Hypothalamus (tissue), 51 donors: ENCODE results near the gene TSHZ2.

ENCODE experiments used
- DNase-seq, 51 donors: peaks; one replicate each; lab custom pipeline; 2025; lab: John Stamatoyannopoulos, UW

Gene TSHZ2

GRCh38 chr20:52994184-52994970 lies 22.2 kb downstream of the TSHZ2 start:
- DNase-seq: no peak

- no peak for DNase-seq
These were observed 24.0 kb downstream of the TSHZ2 start for GRCh38 chr20:52996130-52996529.

- DNase-seq: no peak
These were observed 24.5 kb downstream of the TSHZ2 start for GRCh38 chr20:52996658-52997057.

GRCh38 chr20:52998268-52998667 lies 26.1 kb downstream of the TSHZ2 start:
- no peak for DNase-seq

- no peak for DNase-seq
These were observed 26.9 kb downstream of the TSHZ2 start for GRCh38 chr20:52999040-52999439.

- no peak for DNase-seq
These were observed 29.5 kb downstream of the TSHZ2 start for GRCh38 chr20:53001498-53002301.

- no peak for DNase-seq
These were observed 30.6 kb downstream of the TSHZ2 start for GRCh38 chr20:53002786-53003185.

GRCh38 chr20:53003420-53004154 lies 31.4 kb downstream of the TSHZ2 start:
- no peak for DNase-seq

GRCh38 chr20:53004267-53004813 lies 32.2 kb downstream of the TSHZ2 start:
- DNase-seq: no peak

GRCh38 chr20:53009979-53010735 lies 38.0 kb downstream of the TSHZ2 start:
- DNase-seq: no peak

- DNase-seq: no peak
These were observed 39.5 kb downstream of the TSHZ2 start for GRCh38 chr20:53011640-53012039.

GRCh38 chr20:53013183-53013582 lies 41.0 kb downstream of the TSHZ2 start:
- no peak for DNase-seq

GRCh38 chr20:53013847-53014246 lies 41.7 kb downstream of the TSHZ2 start:
- no peak for DNase-seq

- no peak for DNase-seq
These were observed 43.9 kb downstream of the TSHZ2 start for GRCh38 chr20:53016071-53016470.

- DNase-seq: no peak
These were observed 44.4 kb downstream of the TSHZ2 start for GRCh38 chr20:53016534-53017042.

- no peak for DNase-seq
These were observed 45.0 kb downstream of the TSHZ2 start for GRCh38 chr20:53017206-53017605.

- no peak for DNase-seq
These were observed 47.3 kb downstream of the TSHZ2 start for GRCh38 chr20:53019464-53019863.

- no peak for DNase-seq
These were observed 48.2 kb downstream of the TSHZ2 start for GRCh38 chr20:53020376-53020775.

GRCh38 chr20:53020834-53021233 lies 48.7 kb downstream of the TSHZ2 start:
- DNase-seq: no peak

GRCh38 chr20:53021934-53022333 lies 49.8 kb downstream of the TSHZ2 start:
- no peak for DNase-seq
